Measurements from ENCODE around the gene PAX8. TPM values are rescaled to one million over a fixed set of nuclear protein-coding genes. Genes with fewer than 3 reads are reported as not detected.
"Not testable (repeated sequence)": the region's sequence is repeated elsewhere in the genome, so short reads cannot be mapped to it uniquely, and the experiment has no call there.

The PAX8 gene
- polyA plus RNA-seq, 10 donors, result 0.22 to 6.0 (median 1.6) TPM

DNA sequence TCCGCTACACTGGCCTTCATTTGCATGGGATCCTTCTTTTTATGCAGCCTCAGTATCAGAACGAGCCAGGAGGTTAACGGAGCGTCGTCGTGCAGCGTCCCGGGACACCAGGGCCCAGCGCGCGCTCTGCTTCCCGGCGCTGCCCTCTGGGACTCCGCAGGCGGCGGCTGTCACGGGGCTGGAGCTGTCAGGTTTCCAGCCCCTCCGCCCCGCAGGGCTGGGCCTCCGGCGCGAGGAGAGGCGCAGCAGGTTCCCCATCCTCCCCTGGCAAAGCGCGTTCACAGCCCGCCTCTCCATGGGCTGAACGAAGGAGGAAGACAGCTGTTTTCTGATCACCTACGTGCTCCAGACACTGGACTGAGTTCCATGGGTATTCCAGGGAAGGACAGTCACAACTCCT is 12.5 kb upstream of the PAX8 start:
- DNase-seq, result no peak

DNA sequence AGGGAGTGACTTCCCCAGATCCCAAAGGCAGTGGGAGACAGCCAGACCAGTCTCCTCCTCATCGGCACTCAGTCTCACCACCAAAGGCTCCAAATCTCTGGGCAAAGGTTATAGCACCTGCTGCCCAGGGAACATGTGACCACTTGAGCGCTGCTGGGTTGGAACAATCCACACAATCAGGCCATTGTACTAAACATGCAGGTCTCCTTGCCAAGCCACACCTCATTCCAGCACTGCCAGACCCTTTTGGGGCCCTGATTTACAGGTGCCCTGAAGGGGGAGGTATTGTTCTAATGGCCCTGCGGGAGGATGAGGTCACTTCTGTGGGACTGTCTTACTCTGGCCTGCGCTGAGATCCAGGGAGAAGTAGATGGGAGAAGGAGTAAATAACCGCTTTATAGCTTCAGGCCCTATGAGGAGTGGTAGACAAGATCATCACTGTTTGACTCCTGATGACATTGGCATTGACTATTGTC is 10.0 kb upstream of the PAX8 start:
- not testable (repeated sequence) for DNase-seq

DNA sequence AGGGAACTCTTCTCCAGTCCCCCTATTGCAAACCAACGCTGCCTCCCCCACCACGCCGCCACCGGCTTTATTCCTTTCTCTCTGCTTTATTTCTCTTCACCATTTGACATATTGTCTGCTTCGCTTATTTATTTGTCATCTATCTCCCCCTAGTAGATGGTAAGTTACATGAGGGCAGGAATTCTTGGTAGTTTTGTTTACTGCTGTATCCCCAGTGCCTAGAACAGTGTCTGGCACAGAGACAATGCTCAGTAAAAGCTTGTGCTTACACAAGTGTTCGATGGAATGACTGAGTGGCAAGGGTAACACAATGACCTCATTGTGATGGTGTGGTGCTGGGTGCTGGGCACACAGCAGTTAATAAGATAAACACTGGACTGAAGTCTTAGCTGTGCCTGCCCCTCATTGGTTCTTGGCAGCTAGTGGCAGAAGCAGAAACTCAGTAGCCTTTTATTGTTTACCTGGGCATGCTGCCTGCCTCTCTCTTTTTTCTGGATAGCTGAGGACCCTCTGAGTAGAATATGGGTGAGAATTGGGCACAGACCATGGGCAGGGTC is 9.5 kb upstream of the PAX8 start:
- DNase-seq, result not testable (repeated sequence)

DNA sequence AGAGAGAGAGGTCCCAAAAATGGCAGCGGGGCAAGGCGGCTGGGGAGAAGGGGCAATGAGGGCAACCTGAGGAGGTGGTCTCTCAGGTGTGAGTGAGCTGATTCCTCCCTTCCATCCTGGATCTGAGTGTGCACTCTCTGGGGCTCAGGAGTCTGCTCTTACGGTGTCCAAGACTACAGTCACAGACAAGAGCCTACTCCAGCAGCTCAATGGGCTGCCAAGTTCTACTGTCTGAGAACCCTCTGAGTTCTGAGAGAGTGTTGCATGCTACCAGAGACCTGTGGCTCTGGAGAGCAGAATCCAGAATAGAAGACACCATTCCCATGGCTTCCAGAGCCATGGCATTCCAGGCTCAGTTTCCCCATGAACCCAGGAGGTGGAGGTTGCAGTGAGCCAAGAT is 7.1 kb upstream of the PAX8 start:
- DNase-seq, result no peak

DNA sequence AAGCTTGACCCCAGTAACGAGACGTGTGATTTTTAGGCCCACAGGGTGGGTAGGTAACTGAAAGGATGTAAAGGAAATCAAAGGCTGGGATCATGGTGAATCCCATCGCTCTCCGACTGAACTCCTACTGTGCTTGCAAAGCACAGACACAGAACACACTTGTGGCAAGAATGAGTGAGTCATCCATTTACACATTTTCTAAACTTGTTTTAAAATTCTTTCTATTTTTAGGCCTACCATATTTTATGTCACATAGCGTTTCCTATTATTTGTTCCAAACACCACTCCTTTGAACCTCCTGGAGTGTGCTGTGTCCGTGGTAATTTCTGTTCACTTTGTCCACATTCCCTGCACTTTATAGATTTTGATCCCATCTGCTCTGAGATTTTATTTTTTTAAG is 6.3 kb upstream of the PAX8 start:
- not testable (repeated sequence) for DNase-seq

DNA sequence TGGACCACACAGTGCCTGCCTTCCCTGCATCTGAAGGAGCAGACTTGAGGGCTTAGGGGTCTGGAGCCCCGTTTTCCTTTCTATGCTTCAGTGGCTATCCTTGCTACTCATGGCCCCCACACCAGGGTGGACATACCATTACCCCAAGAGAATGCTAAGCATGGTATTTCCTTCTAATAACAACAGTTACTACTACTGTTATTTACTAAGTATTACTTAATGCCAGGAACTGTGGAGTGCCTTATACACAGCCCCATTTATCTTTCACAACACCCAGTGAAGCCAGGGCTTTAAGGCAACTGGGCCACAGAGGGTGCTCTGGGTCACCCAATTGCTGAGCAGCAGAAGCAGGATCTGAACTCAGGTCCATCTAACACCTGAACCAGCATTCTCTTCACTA is 5.8 kb upstream of the PAX8 start:
- no peak for DNase-seq

DNA sequence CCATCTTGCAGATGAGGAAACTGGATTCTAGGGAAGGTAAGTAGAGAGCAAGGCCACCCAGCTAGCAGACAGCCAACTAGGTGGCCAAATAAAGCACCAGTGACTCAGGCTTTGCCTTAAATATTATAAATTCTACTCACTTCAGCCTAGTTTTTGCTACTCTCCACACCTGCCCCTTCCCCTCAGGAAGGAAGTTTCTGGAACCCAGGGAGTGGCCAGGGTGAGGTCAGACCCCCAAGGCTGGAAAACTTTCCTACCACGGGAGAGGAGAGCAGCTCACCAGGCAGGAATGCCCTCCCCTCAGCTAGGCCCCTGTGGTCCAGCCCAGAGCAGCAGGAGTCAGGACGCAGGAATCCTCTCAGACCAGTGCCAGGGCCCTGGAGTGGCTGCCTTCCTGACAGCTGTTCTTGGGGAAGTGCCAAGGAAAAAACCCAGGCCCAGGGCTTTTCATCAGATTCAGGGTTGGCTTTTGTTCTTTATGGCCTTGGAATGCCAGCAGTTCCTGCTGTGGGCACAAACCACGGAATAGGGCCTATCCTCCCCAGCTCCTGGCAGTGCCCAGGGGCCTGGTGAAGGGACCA is 5.1 kb upstream of the PAX8 start:
- DNase-seq, result peak in 2 of 3 donors; percentile 43 to 82

DNA sequence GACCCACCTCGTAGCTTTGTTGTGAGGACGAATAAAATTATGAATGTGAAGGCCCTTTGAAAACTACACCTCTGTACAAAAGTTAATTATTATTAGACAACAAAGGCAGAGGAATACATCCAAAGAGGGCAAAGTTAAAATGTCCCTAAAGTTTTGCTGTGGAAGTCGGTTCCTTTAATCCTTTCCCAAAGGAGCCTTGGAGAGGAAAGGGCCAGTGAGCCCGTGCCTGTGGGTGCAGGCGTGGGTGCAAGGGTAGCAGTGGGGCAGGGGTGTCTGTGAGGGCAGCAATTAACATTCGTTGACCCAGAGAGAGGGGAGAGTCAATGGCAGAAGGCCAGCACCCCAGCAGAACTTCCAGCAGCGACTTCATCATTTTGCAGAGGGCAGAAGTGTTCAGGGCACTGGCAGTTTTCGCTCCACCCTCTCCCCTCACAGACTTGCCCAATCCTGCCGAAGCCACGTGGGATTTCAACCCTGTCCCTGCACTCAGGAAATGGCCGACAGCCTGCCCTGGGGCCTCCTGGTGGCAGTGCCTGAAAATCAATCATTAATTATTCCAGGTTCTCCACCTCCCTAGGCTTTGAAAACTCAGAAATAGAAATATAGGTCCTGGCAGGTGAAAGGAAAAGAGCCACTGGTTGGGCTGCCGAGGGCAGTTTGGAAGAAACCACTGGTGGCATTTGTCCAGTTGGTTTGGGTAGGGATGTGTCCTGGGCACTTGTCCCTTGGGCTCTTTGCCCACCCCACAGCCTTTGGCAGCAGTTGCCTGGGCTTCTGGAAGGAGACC is 4.2 kb upstream of the PAX8 start:
- peak in 1 of 3 donors; percentile 19 for DNase-seq

DNA sequence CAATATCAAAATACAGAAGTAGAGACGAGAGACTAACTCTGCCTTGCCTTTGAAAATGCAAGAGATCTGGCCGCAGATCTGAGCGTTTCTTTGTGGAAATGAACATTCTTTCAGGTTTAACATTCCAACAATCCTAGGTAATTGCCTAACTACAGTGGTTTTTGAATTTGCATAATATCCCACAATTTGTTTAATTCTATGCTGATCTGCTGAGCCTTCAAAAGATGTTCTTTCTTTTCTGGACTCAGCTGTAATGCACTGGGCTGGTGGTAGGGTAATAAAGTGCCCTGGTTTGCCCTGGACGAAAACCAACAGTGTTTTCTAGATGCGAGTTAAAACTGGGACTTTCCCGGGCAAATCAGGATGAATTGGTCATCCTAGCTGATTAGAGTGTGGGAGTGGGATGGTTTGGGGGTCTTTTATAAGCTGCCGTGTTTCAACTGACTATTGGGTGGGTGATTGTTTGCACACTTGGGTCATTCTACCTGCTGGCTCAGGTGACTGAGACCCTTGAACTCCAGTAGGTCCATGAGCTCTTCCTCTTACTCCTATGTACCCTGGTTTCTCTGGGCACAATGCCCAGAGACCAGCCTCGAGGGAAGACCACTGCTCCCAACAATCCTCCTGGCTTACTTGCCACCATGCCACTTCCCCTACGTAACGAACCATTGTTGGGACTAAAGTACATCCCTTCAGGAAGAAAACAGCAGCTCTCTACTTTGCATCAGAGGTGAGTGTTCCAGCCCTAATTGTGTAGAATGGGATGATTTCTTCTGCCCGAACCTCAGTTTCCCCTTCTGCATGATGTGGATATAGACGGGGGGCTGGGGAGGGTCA is 3.4 kb upstream of the PAX8 start:
- no peak for DNase-seq

DNA sequence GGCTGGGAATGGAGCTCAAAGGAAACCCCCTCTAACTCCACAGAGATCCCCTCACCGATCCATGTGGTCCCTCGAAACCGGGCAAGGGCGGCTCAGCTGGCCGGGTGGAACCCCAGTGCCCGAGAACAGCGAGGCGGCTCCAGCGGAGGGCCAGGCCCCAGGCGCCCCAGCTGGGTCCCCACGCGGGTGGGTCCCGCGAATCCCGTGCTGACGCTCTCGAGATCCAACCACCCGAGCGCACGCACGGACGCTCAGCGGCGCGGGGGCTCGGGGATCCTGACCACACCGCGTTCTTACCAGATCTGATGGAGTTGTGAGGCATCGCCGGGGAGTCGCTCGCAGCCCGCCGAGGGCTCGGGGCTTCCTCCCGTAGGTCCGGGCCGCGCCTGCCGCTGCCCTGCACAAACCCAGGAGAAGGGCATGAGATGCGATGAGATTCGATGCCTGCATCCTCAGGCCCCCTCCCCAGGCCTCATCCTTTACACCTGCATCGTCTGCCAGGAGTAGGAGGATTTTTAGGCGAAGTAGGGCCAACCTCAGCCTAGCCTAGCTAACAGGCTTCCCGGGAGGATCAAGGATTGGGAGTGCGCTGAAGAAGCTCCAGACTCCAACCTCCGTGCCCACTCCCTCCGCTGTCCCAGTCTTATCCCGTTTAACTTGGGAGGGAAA is 514 bp downstream of the PAX8 start:
- no peak for DNase-seq

DNA sequence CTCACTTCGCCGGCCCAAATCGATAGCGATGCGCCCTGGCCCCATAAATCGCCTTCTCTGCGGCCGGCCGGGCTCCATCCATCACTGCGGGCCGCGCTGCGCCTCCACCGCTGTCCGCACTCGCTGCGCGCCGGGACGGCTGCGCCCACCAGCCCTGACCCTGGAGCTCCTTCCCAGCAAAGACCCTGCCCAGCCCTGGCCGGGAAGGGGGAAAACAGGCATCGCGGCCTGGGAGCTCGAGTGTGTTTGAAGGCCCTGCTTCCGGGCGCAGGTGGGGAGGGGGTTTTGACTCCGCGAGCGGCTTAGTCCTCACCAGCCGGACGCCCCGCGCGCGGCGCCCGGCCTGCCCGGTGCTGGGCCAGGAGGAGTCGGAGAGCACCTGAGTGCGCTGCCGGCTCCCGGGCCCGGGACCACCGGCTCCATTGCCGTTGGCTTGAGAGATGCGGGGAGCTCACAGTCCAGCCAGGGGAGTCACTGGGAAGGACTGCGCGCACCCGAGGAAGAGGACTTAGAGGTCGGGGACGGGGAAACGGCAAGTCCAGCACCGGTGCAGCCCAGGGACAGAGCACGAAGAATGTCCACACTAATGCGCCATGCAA is 1.1 kb downstream of the PAX8 start:
- DNase-seq, result no peak

DNA sequence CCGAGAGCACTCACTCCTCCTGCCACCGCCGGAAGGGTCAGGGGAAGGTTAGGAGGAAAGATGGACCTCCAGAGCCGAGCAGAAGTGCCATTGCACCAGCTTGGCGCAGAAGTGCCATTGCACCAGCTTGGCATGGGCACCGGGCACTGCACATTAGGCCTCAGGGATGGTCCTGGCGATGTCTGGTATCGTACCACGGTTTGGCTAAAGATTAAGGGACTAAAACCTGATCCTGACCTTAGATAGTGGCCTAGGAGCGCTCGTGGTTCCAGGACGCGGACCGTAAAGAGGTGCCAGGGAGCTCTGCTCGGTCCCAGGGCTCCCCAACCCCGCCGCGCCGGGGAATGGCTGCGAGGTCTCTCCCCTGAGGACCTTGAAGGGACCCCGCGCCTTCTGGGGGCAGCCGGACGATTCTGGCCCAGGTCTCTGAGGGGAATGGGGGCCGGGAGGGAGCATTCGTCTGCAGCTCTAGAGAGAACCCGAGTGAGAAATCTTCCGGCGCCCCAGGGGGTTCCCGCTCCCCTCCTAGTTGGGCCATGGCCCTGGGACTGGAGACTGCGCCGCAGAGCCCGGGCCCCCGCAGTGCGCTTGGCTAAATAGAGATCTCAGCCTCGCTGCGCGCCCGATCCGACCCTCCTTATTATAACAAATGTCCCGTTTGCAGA is 1.8 kb downstream of the PAX8 start:
- peak in 1 of 3 donors; percentile 7 for DNase-seq

DNA sequence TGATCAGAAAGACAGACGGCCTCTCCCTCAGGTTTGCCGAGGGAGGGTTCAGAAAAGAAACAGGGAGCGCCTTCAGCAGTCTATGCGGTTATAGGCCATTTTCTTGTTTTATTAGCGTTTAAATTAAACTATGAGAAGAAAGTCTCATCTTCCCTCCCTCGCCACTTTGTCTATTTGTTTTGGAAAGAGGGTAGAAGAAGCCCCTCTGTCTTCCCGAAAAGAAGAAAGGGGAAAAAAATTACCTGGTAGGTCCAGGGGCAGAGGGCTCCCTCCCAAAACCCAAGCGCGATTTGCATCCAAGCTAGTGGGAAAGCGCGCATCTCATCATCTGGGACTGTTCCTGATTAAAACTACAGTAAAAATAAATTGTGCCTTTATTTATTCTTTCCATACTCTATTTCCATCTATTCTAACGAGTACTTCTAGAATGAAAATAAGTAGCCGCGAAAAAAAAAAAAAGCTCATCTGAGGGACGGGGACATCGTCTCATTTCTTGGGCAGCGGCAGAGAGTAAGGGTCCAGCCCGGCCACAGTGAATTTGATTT is 2.4 kb downstream of the PAX8 start:
- peak in 1 of 3 donors; percentile 11 for DNase-seq

DNA sequence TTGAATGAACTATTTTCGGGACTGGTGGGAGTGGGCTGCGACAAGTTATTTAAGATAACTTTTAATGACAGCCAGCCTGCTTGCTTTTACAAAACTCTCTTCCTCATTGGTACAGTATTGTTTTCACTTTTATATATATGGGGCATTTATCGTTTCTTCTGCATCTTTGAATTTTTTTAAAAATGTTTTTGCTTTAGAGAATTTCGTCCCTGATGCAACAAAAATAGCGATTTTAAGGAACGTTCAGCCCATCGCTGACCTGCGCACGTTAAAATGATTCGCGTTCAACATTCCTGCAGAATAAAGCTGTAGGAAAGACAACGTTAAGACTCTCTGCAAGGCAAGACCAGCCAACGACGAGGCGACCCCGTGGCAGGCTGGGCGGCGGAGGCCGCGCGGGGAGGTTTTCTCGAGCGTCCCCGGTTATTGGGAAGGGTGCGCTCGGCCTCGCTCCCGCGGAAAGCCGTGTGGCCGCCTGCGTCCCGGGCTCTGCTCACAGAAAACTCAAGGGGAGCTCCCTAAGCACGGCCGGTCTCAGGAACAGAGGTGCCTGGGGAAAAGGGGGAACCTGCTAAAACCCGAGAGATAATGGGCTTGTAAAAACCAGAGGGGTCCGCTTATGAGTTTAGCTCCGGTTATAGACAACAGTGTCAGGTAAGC is 3.0 kb downstream of the PAX8 start:
- peak in 1 of 3 donors; percentile 20 for DNase-seq

DNA sequence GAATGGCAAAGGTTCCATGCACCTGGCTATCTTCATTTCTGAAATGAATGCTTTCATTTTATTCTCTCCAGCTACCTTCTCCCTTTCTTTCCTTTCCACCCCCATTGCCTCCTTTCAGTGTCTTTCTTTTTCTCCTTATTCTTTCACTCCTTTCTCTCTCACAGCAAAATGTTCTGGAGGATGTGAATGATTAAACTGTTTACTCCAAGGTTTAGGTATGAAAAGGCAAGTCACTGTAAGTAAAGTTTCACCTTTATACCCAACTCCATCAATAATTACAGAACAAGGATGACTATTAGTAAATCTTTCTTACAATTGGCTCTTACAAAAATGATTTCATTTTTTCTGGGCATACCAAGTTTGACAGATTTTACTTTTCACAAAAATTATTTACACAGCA is 4.3 kb downstream of the PAX8 start:
- DNase-seq, result no peak

DNA sequence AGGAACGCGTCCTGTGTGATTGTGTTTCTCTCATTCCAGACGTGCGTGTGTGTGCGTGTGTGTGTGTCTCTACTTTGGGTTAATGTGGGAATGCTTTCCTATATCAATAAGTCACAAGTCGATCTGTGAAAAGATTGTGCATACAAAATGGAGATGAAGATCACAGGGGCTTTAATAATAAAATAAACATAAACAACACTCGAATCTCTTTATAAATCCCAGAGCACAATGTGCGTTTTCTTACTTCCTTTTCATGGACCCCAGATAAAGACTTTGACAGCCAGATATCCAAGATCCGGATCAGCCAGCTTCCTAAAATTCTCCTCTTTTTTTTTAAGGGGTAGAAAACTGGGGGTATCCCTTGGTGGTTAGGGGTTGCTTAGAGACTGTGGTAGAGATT is 4.7 kb downstream of the PAX8 start:
- no peak for DNase-seq

DNA sequence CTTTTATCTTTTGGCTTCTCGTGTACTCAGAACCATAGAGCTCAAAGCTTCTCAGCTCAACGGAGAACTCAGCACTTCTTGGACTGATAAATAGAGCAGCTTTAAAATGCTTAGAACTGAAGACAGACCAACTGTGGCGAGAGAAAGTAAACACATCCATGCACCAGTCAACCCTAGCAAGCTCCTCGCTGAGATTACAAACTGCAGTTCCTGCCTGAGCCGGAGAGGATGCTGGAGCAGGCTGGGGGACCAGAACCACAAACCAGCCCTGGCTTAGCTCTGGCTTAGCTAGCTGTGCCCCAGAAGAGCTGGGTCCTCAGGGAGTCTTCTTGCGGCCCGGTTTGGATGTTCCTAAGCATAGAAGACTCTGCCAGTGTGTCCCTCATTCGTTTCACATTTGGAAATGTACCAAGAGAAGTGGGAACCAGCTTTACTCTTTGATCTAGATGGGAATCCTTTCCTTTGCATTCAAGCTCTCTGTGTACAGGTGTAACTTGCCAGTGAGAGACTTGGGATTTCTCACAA is 5.6 kb downstream of the PAX8 start:
- DNase-seq, result no peak

DNA sequence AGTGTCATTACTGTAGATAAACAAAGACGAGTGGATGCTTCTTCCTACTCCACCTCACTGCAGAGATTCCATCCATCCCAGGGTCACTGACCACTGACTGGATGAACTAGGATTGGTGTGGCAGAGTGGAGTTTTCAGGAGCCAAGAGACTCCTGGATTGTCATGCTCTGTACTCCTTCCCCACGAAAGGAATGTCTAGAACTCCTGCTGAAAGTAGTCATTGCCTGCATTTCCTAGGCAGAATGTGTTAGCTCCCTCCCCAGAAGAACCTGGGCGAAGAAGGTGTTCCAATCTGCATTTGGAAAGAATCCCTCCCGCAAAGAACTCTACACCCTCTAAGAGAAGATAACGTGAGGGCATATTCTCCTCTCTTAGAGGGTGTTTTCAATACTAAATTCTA is 6.2 kb downstream of the PAX8 start:
- no peak for DNase-seq

DNA sequence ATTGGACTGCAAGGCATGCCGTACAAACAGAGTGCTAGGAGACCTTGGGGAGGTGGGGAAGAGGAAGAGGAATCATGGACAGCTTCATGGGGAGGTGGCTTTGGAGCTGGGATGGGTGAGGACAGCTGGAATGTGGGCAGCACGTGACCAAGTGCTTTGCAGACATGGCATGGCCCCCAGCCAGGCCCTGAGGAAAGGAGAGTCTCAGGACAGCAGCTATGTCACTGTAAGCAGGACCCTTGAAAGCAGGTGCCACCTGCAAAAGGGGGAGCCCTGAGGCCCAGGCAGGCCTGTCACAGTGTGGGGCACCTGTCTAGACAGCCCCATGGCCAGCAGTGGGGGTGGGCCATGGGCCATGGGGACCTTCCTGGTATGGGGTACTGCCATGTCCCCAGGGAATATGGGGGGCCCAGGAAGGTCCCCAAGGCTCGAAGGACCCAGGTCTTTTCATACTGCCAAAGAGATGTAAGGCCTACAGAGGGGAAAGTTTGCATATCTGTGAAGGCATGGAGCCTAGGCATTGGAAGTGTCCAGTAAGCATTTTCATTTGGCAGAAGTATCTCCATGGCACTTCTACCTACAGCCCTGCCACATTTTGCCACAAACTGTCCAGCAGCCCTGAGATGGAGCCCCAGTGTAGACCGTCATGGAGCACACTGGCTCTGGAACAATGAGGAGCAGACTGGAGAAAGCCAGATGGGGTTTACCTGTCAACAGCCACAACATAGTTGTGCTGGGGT is 9.9 kb downstream of the PAX8 start:
- no peak for DNase-seq
